D721Med (cell line): Measurements from ENCODE around the gene MALT1.

ENCODE experiments used
- DNase-seq: peaks from one replicate; pipeline ENCODE4 v3.0.0; 2011; ENCODE audit warnings: low spot score; ENCODE audit not compliant: insufficient read length
- FAIRE-seq: peaks from 2 replicates; lab custom pipeline; 2011; peaks lifted over from hg19 to GRCh38; lab: Jason Lieb, UNC
- TF ChIP-seq, protein P1 (sequence below): IDR thresholded peaks from 2 replicates; pipeline ENCODE4 v1.5.1; 2012; ENCODE audit warnings: mild to moderate bottlenecking, control low read depth; ENCODE audit not compliant: insufficient read depth; ENCODE audit errors: missing control alignments

The MALT1 gene

DNA sequence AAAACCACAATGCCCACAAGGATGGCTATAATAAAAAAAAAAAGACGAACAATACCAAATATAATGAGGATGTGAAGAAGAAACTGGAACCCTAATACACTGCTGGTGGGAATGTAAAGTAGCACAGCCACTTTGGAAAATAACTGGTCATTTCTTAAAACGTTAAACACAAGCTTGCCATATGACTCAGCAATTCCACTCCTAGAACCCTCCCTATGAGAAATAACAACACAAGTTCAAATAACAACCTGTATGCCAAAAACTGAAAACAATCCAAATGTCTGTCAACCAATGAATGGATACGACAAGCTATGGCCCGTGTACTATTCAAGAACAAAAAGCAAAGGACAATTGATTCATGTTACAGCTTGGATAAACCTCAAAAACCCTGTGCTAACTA lies 35.4 kb upstream of the MALT1 start:
- FAIRE-seq (peak; percentile 95), DNase-seq (no peak)
- TF ChIP-seq, protein P1, sequence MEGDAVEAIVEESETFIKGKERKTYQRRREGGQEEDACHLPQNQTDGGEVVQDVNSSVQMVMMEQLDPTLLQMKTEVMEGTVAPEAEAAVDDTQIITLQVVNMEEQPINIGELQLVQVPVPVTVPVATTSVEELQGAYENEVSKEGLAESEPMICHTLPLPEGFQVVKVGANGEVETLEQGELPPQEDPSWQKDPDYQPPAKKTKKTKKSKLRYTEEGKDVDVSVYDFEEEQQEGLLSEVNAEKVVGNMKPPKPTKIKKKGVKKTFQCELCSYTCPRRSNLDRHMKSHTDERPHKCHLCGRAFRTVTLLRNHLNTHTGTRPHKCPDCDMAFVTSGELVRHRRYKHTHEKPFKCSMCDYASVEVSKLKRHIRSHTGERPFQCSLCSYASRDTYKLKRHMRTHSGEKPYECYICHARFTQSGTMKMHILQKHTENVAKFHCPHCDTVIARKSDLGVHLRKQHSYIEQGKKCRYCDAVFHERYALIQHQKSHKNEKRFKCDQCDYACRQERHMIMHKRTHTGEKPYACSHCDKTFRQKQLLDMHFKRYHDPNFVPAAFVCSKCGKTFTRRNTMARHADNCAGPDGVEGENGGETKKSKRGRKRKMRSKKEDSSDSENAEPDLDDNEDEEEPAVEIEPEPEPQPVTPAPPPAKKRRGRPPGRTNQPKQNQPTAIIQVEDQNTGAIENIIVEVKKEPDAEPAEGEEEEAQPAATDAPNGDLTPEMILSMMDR: no peak

DNA sequence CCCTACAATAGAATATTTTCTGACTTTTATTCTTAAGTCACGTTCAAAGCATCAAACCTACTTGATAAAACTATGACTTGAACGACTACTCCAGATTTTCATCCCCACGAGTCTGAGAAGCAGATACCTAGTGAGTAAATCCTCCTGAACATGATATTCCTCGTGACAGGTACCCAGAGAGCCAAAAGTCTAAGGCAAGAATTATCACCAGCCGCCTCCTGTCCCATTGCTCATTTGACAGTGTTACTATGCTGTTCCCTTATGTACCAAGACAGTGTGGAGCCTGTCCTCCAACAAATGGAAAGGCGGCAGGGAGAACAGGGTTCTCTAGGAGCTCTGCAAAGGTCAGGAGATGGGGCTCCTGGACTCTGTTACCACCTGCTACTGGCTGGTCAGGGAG lies 34.1 kb upstream of the MALT1 start:
- TF ChIP-seq, protein P1: no peak
- DNase-seq (no peak), FAIRE-seq (peak; percentile 92)

DNA sequence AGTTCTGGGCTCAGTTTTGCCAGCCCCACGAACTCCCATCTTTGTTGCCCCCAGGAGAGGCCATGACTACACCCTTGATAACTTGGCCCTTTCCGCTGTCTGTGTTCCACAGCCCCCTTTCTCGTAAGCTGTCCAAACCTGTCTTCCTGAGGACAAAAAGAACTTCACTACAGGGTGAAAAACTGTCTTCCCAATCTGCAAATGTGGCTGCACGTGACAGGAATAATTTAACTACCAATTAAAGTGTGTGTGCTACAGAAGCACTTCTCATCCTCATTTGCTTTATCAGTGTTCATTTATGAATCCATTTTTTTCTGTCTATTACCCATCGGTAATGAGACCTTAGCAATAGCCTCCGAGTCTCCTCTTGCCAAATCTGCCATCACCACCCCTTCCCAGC lies 33.3 kb upstream of the MALT1 start:
- no peak for FAIRE-seq
- TF ChIP-seq, protein P1: no peak
- DNase-seq: no peak

DNA sequence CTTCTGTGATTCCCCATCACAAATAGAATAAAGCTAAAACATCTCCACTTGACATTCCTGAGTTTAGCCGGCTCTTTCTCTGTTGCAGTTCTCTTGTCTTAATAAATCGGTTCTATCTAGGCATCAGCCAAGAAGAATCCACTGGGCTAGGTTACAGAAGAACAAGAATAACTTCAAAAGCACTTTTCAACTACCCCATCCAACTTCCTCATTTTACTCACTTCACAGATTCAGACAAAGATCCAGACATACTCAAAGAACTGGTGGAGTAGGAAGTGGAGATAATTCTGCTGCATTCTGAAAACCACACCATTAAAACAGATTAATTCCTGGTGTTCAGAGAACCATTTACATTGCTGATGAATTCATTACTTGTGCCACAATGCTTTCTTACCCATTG lies 32.8 kb upstream of the MALT1 start:
- DNase-seq (no peak), FAIRE-seq (peak; percentile 95)
- TF ChIP-seq, protein P1: no peak

DNA sequence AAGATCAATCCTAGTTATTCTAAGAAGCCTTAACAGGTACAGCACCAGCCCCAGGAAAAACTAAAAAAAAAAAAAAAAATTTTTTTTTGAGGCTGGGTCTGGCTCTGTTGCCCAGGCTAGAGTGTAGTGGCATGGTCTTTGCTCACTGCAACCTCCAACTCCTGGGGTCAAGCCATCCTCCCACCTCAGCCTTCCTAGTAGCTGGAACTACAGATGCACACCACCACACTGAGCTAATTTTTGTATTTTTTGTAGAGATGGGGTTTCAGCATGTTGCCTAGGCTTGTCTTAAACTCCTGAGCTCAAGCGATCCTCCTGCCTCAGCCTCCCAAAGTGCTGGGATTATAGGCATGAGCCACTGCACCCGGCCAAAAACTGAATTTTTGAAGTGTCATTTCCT lies 32.0 kb upstream of the MALT1 start:
- FAIRE-seq: no peak
- no peak for DNase-seq
- TF ChIP-seq, protein P1: no peak

DNA sequence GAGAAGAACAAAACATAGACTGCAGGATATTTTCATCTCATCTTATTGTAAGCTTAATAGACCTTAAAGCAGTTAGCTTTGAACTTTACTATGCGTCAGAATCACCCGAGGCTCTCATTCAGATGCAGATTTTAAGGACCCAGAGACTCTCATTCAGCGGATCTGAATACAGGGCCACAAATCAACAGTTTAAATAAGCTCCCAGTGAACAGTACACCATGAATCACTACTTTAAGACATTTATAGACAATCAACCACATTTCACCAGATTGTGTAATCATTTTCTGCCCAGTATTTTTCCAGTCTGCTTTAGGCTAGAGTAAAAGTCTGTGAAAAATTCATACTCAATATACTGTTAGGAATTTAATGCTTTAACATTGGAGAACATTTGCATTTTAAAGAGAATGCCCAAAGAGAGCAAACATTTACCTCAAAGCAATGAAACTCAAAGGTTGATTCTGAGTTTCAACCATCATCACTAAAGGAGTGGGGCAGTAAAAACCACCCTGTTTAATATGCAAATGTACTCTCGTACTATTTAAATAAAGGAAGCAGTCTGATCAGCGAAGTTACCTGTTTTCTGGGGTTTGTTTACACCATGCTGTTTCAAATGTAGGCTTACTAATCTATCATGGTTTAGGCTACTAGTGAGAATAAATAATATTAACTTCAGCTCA lies 31.4 kb upstream of the MALT1 start:
- FAIRE-seq (no peak), DNase-seq (peak; percentile 15)
- TF ChIP-seq, protein P1: no peak

DNA sequence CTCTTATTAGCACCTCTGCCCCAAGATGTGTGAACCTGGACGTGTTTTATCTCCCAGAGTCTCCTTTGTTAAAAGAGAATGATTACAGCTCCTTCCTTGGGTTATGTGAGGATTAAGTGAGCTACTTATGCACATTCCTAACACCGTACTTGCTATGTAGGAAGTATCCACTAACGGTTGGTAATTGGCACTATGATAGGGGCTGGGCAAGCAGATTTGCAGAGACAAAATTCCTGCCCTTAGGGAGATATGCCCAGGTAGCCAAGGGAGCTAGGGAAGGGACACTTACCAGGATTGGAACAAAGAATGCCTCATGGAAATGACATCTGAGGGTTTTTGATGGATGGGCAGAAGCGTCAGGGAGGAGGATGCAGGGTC lies 30.8 kb upstream of the MALT1 start:
- DNase-seq (peak; percentile 1), FAIRE-seq (peak; percentile 96)
- TF ChIP-seq, protein P1: no peak
